Calu3 (cell line): ENCODE results near the gene AMPH. TPM values are rescaled to one million over a fixed set of nuclear protein-coding genes. Genes with fewer than 3 reads are reported as not detected.

Experiments
- BruUV-seq: library from RNA; stranded (reverse); fragments of 400-500 nt; replicated peaks from 2 replicates; lab custom pipeline; 2021; lab: Mats Ljungman, UMichigan
- CTCF ChIA-PET: fragments of 300-600 bp; sonication (Branson Sonifier 250); formaldehyde crosslinking; loops from one replicate; lab custom pipeline; 2022; ENCODE audit warnings: antibody characterized with exemption; lab: Charles Lee
- DNase-seq: peaks from one replicate; pipeline ENCODE4 v3.0.0; 2022
- H3K27ac Mint-ChIP-seq: one replicate; pipeline ENCODE4 v1.8.0; 2022; ENCODE audit warnings: mixed read lengths; ENCODE audit not compliant: unreplicated experiment
- H3K27me3 Mint-ChIP-seq: one replicate; pipeline ENCODE4 v1.8.0; 2022; ENCODE audit warnings: mixed read lengths; ENCODE audit not compliant: unreplicated experiment
- H3K36me3 Mint-ChIP-seq: one replicate; pipeline ENCODE4 v1.8.0; 2022; ENCODE audit warnings: mild to moderate bottlenecking, moderate library complexity, mixed read lengths; ENCODE audit not compliant: insufficient read depth, unreplicated experiment
- H3K4me1 Mint-ChIP-seq: one replicate; pipeline ENCODE4 v1.8.0; 2022; ENCODE audit warnings: mild to moderate bottlenecking, low read depth, mixed read lengths; ENCODE audit not compliant: unreplicated experiment
- H3K4me3 Mint-ChIP-seq: one replicate; pipeline ENCODE4 v1.8.0; 2022; ENCODE audit warnings: mild to moderate bottlenecking, low read depth, moderate library complexity, mixed read lengths; ENCODE audit not compliant: unreplicated experiment
- H3K9me3 Mint-ChIP-seq: one replicate; pipeline ENCODE4 v1.8.0; 2022; ENCODE audit warnings: low read depth, mixed read lengths; ENCODE audit not compliant: unreplicated experiment
- intact Hi-C: fragments of 100-400 bp; cut with micrococcal nuclease; formaldehyde crosslinking; loops from one replicate; pipeline ENCODE4 v1.10.0; 2022; ENCODE audit not compliant: unreplicated experiment
- total RNA-seq: library from RNA; stranded (reverse); gene quantifications from 2 replicates; pipeline ENCODE4 v1.2.3, GENCODE V29; 2022
- TF ChIP-seq, protein P1 (sequence below): fragments of 200-600 bp; IDR thresholded peaks from one replicate; pipeline ENCODE4 v1.8.0; 2022; ENCODE audit warnings: antibody characterized with exemption; ENCODE audit not compliant: unreplicated experiment

The AMPH gene
- total RNA-seq, 1 experiment from 2014 or later = not detected

DNA sequence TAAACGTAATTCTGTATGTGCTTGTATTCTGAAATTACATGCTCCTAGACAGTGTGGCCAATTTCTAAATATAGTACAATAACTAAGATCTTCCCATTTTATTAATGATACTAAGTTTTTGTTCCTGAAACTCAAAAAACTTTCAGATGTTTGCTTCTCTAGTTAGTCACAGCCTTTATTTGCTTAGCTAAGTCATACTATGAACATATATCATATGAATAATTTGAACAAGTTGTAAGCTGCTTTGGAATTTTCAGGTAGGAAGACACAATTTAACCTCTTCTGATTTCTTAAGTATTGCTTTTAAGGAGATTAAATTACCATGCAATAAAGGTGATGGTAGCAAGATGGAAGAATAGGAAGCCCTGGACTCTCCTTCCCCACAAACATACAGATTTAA lies 148.7 kb downstream of the AMPH start:
- H3K27ac Mint-ChIP-seq = no peak overlapping the region
- TF ChIP-seq, protein P1, sequence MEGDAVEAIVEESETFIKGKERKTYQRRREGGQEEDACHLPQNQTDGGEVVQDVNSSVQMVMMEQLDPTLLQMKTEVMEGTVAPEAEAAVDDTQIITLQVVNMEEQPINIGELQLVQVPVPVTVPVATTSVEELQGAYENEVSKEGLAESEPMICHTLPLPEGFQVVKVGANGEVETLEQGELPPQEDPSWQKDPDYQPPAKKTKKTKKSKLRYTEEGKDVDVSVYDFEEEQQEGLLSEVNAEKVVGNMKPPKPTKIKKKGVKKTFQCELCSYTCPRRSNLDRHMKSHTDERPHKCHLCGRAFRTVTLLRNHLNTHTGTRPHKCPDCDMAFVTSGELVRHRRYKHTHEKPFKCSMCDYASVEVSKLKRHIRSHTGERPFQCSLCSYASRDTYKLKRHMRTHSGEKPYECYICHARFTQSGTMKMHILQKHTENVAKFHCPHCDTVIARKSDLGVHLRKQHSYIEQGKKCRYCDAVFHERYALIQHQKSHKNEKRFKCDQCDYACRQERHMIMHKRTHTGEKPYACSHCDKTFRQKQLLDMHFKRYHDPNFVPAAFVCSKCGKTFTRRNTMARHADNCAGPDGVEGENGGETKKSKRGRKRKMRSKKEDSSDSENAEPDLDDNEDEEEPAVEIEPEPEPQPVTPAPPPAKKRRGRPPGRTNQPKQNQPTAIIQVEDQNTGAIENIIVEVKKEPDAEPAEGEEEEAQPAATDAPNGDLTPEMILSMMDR = no peak
- H3K9me3 Mint-ChIP-seq = no peaks in the 10 kb centered on the region
- no peaks in the 10 kb centered on the region for H3K4me1 Mint-ChIP-seq
- H3K4me3 Mint-ChIP-seq = no peak overlapping the region
- intact Hi-C loops = no loop called here
- CTCF ChIA-PET = no interaction called here
- no peak for DNase-seq
- H3K27me3 Mint-ChIP-seq = peaks cover 53% of the 10 kb centered on the region
- no peaks in the 10 kb centered on the region for H3K36me3 Mint-ChIP-seq
- BruUV-seq = no TSS peak

DNA sequence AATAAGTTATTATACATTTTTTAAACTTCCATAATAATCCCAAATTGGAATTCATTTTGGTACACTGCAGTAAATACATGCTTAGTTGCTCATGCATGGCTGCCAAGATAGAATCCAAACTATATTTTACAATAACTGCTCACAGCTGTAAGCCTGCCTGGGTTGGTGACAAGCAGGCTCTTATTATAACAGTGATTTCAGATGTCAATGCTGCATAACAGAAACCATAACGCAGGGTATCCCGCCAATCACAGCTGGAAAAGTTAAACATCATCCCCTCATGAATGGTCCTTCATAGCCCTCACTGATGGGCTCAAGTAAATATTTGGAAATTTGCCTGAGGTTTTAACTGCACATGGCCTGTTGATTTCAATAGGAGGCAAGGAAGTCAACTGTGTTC lies 149.8 kb downstream of the AMPH start:
- intact Hi-C loops = no loop called here
- CTCF ChIA-PET = no interaction called here
- Mint-ChIP-seq H3K9me3 (no peaks in the 10 kb centered on the region), H3K36me3 (no peaks in the 10 kb centered on the region), H3K4me3 (no peak overlapping the region), H3K27me3 (peaks cover 53% of the 10 kb centered on the region), H3K4me1 (no peaks in the 10 kb centered on the region), H3K27ac (no peak overlapping the region)
- no TSS peak for BruUV-seq
- no peak for DNase-seq
- TF ChIP-seq, protein P1 = no peak

DNA sequence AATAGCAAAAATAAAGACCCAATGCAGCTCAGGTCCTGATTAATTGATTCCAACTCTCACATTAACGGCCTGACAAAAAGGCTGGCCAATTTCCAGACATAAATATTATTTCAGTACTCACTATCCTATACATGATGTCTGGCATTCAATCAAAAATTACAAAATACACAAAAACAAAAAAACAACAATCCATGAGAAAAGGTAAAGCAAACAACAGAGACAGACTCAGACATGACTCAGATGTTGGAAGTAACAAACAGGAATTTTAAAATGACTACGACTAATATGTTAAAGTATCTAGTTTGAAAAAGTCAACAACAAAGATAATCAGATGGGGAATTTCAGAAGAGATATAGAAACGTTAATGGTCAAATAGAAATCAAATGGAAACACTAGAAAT lies 152.8 kb downstream of the AMPH start:
- CTCF ChIA-PET = no interaction called here
- no TSS peak for BruUV-seq
- DNase-seq = no peak
- Mint-ChIP-seq H3K9me3 (no peaks in the 10 kb centered on the region), H3K27ac (no peak overlapping the region), H3K4me1 (no peaks in the 10 kb centered on the region), H3K36me3 (no peaks in the 10 kb centered on the region), H3K4me3 (no peak overlapping the region), H3K27me3 (peaks cover 62% of the 10 kb centered on the region)
- intact Hi-C loops = no loop called here
- TF ChIP-seq, protein P1 = no peak

DNA sequence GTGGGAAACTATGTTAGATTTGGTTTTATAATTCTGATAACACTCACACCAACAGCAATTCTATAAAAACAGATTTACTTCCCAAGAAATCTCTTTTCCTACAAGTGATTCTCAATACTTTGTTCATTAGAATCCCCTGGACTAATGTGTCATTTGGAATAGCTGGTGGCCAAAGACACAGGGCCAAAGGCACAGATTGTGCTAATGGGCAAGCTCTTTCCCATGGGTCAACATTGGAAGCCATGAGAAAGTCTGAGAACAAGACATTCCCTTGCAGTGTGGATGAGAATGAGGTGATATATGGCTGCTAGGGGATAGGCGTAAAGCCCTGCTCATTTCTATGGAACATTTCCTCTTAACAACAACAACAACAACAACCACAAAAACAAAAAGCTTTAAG lies 153.8 kb downstream of the AMPH start:
- no TSS peak for BruUV-seq
- Mint-ChIP-seq H3K4me1 (no peaks in the 10 kb centered on the region), H3K27ac (no peak overlapping the region), H3K4me3 (no peak overlapping the region), H3K36me3 (no peaks in the 10 kb centered on the region), H3K9me3 (no peaks in the 10 kb centered on the region), H3K27me3 (peaks cover 53% of the 10 kb centered on the region)
- DNase-seq = no peak
- intact Hi-C loops = no loop called here
- CTCF ChIA-PET = no interaction called here
- TF ChIP-seq, protein P1 = no peak
